Thoracic aorta (tissue), 2 donors: ENCODE results near the gene TLR2. TPM values are rescaled to one million over a fixed set of nuclear protein-coding genes. Genes with fewer than 3 reads are reported as not detected.

Source experiments
- ATAC-seq: fragments of 150-250 bp; one replicate; pipeline ENCODE4 v1.8.0; 2017; ENCODE audit warnings: low read depth; ENCODE audit not compliant: insufficient number of reproducible peaks, low FRiP score
- DNase-seq: peaks from one replicate; pipeline ENCODE4 v3.0.0-alpha.2; 2020; ENCODE audit warnings: low spot score
- H3K27ac ChIP-seq, 2 donors: fragments of 200-600 bp; sonication (generic); 1 replicate in 1 of 2; 2 replicates in 1 of 2; pipeline ENCODE4 v1.5.1; 2016; ENCODE audit warnings: mild to moderate bottlenecking in 2 of 2, moderate library complexity in 2 of 2
- H3K27me3 ChIP-seq: fragments of 200-600 bp; sonication (generic); replicated peaks from 2 replicates; pipeline ENCODE4 v1.6.0; 2016; ENCODE audit warnings: mild to moderate bottlenecking; ENCODE audit not compliant: insufficient read depth
- H3K36me3 ChIP-seq: fragments of 200-600 bp; sonication (generic); one replicate; pipeline ENCODE4 v1.5.1; 2016
- H3K4me1 ChIP-seq, 2 donors: fragments of 200-600 bp; sonication (generic); 1 replicate in 1 of 2; 2 replicates in 1 of 2; pipeline versions ENCODE4 v1.5.1 to v1.6.0; 2016; ENCODE audit warnings: low read depth in 2 of 2, mild to moderate bottlenecking in 1 of 2; ENCODE audit not compliant: control insufficient read depth in 1 of 2
- H3K4me3 ChIP-seq: fragments of 200-600 bp; sonication (generic); 2 replicates; pipeline ENCODE4 v1.5.1; 2016; ENCODE audit warnings: mild to moderate bottlenecking
- H3K9me3 ChIP-seq: fragments of 200-600 bp; sonication (generic); 2 replicates; pipeline ENCODE4 v1.5.1; 2016
- total RNA-seq, 2 donors: library from RNA; depleted of rRNA; stranded (reverse); fragments of >200 nt; gene quantifications; one replicate each; pipeline versions ENCODE4 v1.1.0 to v1.2.3, GENCODE V29; 2016
- TF ChIP-seq, protein P1 (sequence below): fragments of 200-600 bp; sonication (generic); IDR thresholded peaks from one replicate; pipeline ENCODE4 v1.5.1; 2019; ENCODE audit warnings: antibody characterized with exemption

Gene TLR2
- total RNA-seq, 2 donors from 2014 or later = 68.5 to 77.7 TPM

DNA sequence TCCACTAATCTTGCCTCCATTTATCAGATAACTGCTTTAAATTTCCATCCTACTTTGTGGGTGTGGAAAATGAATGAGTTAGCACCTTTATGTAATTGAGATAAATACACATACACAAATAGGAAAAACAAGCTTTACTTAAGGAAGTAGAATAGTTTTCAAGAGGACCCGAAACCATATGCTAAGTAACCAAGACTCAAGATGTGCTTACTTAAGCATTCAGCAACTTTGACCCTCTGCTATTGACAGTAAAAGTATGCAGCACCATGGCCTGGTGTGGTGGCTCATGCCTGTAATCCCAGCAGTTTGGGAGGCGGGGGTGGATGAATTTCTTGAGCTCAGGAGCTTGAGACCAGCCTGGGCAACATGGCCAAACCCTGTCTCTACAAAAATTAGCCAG lies 45.8 kb downstream of the TLR2 start:
- TF ChIP-seq, protein P1, sequence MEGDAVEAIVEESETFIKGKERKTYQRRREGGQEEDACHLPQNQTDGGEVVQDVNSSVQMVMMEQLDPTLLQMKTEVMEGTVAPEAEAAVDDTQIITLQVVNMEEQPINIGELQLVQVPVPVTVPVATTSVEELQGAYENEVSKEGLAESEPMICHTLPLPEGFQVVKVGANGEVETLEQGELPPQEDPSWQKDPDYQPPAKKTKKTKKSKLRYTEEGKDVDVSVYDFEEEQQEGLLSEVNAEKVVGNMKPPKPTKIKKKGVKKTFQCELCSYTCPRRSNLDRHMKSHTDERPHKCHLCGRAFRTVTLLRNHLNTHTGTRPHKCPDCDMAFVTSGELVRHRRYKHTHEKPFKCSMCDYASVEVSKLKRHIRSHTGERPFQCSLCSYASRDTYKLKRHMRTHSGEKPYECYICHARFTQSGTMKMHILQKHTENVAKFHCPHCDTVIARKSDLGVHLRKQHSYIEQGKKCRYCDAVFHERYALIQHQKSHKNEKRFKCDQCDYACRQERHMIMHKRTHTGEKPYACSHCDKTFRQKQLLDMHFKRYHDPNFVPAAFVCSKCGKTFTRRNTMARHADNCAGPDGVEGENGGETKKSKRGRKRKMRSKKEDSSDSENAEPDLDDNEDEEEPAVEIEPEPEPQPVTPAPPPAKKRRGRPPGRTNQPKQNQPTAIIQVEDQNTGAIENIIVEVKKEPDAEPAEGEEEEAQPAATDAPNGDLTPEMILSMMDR = no peak
- Histone ChIP-seq H3K27ac (no peak overlapping the region), H3K27me3 (no peaks in the 10 kb centered on the region), H3K9me3 (no peaks in the 10 kb centered on the region), H3K4me1 (no peaks in the 10 kb centered on the region), H3K36me3 (no peaks in the 10 kb centered on the region), H3K4me3 (no peak overlapping the region)
- ATAC-seq (no peak), DNase-seq (no peak)

DNA sequence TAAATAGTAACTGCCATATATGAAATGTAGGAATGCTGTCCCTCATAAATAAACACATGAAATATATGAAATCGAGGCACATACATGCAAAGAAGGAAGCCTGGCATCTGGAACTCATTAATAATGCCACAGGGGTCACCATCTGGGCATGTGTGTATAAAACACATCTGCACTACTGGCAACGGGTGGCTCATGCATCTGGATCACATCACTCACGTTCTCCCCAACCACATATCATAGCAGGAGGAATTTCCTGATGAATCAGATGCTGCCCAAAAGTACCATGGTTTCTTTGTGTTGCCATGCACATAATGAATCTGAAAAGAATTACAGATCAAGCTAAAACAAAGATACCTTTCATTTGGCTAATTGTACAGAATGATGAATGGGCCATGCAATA lies 47.2 kb downstream of the TLR2 start:
- no peaks in the 10 kb centered on the region for H3K9me3 ChIP-seq
- ATAC-seq (no peak), DNase-seq (no peak)
- H3K4me3 ChIP-seq = no peak overlapping the region
- no peaks in the 10 kb centered on the region for H3K27me3 ChIP-seq
- no peaks in the 10 kb centered on the region for H3K36me3 ChIP-seq
- TF ChIP-seq, protein P1 = no peak
- no peak overlapping the region for H3K27ac ChIP-seq
- H3K4me1 ChIP-seq = no peaks in the 10 kb centered on the region

DNA sequence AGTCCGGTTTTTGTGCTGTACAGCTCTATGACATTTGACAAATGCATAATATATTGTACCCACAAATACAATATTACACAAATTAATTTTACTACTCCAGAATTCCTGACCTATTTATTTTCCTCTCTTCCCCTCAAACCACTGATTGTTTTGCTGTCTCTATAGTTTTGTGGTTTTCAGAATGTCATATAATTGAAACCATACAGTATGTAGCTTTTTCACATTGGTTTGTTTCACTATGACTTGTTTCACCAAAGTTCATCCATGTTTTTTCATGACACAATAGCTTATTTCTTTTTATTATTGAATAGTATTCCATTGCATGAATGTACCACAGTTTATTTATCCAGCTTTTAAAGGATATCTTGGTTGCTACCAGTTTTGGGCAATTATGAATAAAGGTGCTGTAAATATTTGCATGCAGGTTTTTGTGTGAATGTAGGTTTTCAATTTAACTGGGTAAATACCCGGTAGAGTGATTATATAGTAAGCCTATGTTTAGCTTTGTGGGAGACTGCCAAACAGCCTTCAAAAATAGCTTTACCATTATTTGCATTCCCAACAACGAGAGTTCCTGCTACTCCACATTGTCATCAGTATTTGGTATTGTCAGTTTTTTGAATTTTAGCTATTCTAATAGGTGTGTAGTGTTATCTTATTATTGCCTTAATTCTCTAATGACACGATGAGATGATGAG lies 49.8 kb downstream of the TLR2 start:
- Histone ChIP-seq H3K4me1 (no peaks in the 10 kb centered on the region), H3K27ac (no peak overlapping the region), H3K27me3 (no peaks in the 10 kb centered on the region), H3K36me3 (no peaks in the 10 kb centered on the region), H3K9me3 (no peaks in the 10 kb centered on the region), H3K4me3 (no peak overlapping the region)
- TF ChIP-seq, protein P1 = no peak
- ATAC-seq = no peak
- DNase-seq = no peak

DNA sequence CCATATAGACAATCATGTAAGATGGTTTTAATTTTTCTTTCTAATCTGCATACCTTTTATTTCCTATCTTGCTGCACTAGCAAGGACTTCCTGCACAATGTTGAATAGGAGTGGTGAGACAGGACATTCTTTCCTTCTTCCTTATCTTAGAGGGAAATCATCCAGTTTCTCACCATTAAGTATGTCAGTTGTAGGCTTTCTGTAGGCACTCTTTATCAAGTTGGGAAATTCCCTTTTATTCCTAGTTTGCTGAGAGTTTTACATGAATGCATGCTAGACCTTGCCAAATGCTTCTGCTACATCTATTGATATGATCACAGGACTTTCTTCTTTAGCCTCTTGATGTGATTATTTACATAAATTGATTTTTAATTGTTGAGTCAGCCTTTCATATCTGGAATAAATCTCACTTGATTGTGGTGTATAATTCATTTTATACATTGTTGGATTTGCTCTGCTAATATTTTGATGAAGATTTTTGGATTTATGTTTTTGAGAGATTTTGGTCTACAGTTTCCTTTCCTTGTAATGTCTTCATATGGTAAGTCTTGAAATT lies 51.9 kb downstream of the TLR2 start:
- Histone ChIP-seq H3K27ac (no peak overlapping the region), H3K27me3 (no peaks in the 10 kb centered on the region), H3K36me3 (no peaks in the 10 kb centered on the region), H3K4me1 (no peaks in the 10 kb centered on the region), H3K4me3 (no peak overlapping the region), H3K9me3 (no peaks in the 10 kb centered on the region)
- ATAC-seq (no peak), DNase-seq (no peak)
- TF ChIP-seq, protein P1 = no peak

DNA sequence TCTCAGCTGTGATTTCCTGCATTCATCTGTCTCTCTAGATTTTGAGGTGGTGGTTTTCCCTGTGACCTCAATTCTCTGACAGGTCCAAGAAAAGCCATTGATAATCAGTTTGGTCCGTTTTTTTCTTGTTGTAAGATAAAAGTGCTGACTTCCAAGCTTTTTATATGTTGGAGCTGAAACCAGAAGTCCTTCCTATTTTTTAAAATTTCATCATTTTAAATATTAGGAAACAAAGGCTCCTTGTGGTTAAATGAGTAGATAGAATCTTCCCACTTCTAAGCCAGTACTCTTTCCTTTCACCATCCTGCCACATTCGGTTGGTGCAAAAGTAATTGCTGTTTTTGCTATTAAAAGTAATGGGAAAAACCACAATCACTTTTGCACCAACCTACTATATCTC lies 57.5 kb downstream of the TLR2 start:
- no peaks in the 10 kb centered on the region for H3K27me3 ChIP-seq
- no peak overlapping the region for H3K4me3 ChIP-seq
- no peaks in the 10 kb centered on the region for H3K9me3 ChIP-seq
- no peak overlapping the region for H3K27ac ChIP-seq
- H3K4me1 ChIP-seq = no peaks in the 10 kb centered on the region
- no peak for DNase-seq
- ATAC-seq = no peak
- no peaks in the 10 kb centered on the region for H3K36me3 ChIP-seq
- TF ChIP-seq, protein P1 = no peak
